ENCODE results near the gene LDB3.

DNA sequence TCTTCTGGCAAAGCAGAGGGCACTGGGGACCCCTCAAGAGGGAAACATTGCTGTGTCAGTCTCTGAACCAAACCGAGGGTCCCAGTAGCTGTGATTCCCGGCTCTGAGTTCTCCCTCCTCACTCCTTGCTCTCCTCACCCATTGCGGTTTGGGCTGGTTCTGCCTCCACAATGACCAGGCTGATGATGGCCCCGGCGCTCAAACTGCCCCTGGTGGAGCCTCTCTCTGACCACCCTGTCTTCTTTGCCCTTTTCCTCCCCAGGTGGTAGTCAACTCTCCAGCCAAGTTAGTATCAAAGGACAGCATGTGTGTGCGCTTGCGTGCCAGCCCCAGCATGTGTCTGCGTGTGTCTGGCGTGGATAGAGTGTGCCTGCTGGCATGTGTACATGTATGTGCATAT is 17.1 kb downstream of the LDB3 start:
- TF ChIP-seq EP300 (IDR thresholded peaks at IDR 0.05) (no peak), POLR2A (IDR thresholded peaks at IDR 0.05) (no peak)
- TF ChIP-seq, protein P1, sequence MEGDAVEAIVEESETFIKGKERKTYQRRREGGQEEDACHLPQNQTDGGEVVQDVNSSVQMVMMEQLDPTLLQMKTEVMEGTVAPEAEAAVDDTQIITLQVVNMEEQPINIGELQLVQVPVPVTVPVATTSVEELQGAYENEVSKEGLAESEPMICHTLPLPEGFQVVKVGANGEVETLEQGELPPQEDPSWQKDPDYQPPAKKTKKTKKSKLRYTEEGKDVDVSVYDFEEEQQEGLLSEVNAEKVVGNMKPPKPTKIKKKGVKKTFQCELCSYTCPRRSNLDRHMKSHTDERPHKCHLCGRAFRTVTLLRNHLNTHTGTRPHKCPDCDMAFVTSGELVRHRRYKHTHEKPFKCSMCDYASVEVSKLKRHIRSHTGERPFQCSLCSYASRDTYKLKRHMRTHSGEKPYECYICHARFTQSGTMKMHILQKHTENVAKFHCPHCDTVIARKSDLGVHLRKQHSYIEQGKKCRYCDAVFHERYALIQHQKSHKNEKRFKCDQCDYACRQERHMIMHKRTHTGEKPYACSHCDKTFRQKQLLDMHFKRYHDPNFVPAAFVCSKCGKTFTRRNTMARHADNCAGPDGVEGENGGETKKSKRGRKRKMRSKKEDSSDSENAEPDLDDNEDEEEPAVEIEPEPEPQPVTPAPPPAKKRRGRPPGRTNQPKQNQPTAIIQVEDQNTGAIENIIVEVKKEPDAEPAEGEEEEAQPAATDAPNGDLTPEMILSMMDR (IDR thresholded peaks at IDR 0.05) = no peak

Data from upper lobe of left lung (tissue), 4 donors.